Activated T-cell treated with anti-CD3 and anti-CD28 coated beads, Interleukin-2, amount 50 U/mL, for 24 hours (primary cell): ENCODE data around the gene SLC1A4.
"Not testable (repeated sequence)": the region's sequence is repeated elsewhere in the genome, so short reads cannot be mapped to it uniquely, and the experiment has no call there.

Experiments used
- DNase-seq: peaks from one replicate; pipeline ENCODE4 v3.0.0-alpha.2; 2020
- H3K27ac Mint-ChIP-seq: 2 replicates; pipeline ENCODE4 v1.8.0; 2020; ENCODE audit warnings: mild to moderate bottlenecking, mixed read lengths
- H3K27me3 Mint-ChIP-seq: 2 replicates; pipeline ENCODE4 v1.8.0; 2020; ENCODE audit warnings: mixed read lengths
- H3K36me3 Mint-ChIP-seq: 2 replicates; pipeline ENCODE4 v1.8.0; 2020; ENCODE audit warnings: low read depth, mixed read lengths
- H3K4me1 Mint-ChIP-seq: 2 replicates; pipeline ENCODE4 v1.8.0; 2020; ENCODE audit warnings: low read depth, mixed read lengths
- H3K4me3 Mint-ChIP-seq: 2 replicates; pipeline ENCODE4 v1.8.0; 2020; ENCODE audit warnings: mild to moderate bottlenecking, moderate library complexity, mixed read lengths
- H3K9me3 Mint-ChIP-seq: 2 replicates; pipeline ENCODE4 v1.8.0; 2020; ENCODE audit warnings: mixed read lengths

SLC1A4 gene

DNA sequence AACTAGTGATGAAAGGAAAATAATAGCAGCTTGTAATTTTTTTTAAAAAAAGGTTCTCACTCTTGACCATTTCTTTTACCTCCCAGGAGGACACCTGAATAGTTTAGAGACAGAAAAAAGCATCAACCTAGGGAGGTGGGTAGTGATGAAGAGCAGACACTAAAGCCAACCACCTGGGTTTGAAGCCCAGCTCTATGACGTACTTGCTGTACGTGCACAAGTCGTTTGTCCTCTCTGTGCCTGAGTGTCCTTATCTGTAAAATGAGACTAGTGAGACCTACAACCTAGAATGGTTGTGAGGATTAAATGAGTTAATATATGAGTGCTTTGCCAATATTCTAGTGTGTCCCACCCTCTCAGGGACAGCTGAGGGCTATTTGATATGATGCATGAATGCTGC lies 5.8 kb downstream of the SLC1A4 start:
- Mint-ChIP-seq H3K27ac (no peak overlapping the region), H3K4me1 (peaks cover 24% of the 10 kb centered on the region), H3K36me3 (peaks cover 18% of the 10 kb centered on the region), H3K9me3 (no peaks in the 10 kb centered on the region), H3K4me3 (no peak overlapping the region), H3K27me3 (peaks cover 16% of the 10 kb centered on the region)
- no peak for DNase-seq

DNA sequence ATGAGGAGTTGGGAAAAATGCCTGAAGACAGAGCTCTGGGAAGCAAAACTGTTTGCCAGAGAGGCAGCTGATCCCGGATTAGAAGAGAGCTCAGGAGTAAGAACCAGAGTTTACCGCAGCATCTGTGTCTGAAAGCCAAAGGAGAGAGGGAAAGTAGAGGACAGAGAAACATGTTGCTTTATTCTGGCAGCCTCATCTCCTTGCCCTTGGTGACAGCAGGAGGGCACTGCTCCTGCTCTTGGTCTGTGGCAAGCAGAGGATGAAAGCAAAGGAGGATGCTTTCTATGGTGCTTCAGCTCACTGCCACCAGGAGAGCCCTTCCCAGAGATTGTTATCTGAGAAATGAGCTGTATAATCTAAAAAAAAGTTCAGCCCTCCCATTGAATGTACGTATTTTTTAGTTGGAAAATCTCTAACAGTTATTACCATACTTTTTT lies 7.7 kb downstream of the SLC1A4 start:
- H3K9me3 Mint-ChIP-seq, result no peaks in the 10 kb centered on the region
- peaks cover 10% of the 10 kb centered on the region for H3K36me3 Mint-ChIP-seq
- H3K27me3 Mint-ChIP-seq, result peaks cover 4% of the 10 kb centered on the region
- no peak overlapping the region for H3K4me3 Mint-ChIP-seq
- no peak for DNase-seq
- H3K27ac Mint-ChIP-seq, result no peak overlapping the region
- peaks cover 12% of the 10 kb centered on the region for H3K4me1 Mint-ChIP-seq

DNA sequence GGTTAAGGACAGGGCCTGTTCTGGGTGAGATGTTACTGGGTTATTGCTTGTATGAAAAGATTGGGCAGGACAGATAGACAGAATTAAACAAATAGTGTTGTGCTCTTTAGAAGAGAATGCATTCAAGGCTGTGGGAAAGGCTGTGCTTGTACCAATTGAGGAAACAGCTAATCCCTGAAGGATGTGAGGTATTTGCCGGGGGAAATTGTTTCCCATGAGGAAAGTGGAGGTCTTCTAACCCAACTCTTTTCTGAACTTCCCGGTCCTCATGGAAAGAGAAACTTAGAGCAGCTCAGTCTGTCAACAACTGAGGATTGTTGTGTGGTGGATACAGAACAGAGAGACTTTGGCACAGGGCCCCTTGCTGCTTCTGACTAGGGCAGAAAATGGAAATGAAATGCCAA lies 9.5 kb downstream of the SLC1A4 start:
- Mint-ChIP-seq H3K27me3 (no peaks in the 10 kb centered on the region), H3K36me3 (peaks cover 11% of the 10 kb centered on the region), H3K4me3 (no peak overlapping the region), H3K4me1 (peaks cover 2% of the 10 kb centered on the region), H3K9me3 (no peaks in the 10 kb centered on the region), H3K27ac (no peak overlapping the region)
- no peak for DNase-seq

DNA sequence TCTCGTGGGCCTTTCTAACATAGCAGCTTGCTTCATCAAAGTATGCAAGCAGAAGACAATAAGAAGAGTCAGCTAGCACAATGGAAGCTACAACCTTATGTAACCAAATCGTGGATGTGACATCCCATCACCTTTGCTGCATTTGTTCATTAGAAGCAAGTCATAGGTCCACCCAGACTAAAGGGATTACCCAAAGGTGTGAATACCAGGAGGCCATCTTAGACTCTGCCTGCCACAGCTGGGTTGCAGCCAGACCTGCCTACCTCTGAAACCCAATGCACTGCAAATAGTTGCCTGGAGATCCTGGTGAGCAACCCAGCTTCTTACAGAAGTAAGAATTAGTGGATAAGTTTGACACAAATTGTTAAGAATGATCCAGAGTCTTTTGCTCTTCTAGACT lies 10.6 kb downstream of the SLC1A4 start:
- Mint-ChIP-seq H3K27ac (no peak overlapping the region), H3K27me3 (no peaks in the 10 kb centered on the region), H3K4me1 (no peaks in the 10 kb centered on the region), H3K9me3 (no peaks in the 10 kb centered on the region), H3K36me3 (peaks cover 13% of the 10 kb centered on the region), H3K4me3 (no peak overlapping the region)
- no peak for DNase-seq

DNA sequence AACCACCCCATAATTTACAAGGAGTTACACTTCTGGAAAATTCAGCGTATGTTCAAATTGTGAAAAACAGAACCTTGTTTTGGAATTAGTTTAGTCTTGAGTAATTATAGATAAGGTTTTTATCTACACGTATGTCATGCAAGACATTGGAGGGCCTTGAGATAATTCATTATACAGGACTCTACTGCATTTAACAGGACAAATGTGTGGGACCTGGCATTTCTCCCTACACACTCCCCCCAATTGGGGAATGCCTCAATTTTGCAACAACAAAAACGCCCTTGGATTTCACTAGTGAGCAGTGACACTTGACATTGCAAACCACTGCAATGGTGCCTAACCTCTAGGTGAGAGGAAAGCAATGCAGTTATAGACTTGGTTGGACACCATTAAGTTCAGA lies 11.4 kb downstream of the SLC1A4 start:
- H3K27ac Mint-ChIP-seq, result no peak overlapping the region
- no peaks in the 10 kb centered on the region for H3K27me3 Mint-ChIP-seq
- no peak for DNase-seq
- no peaks in the 10 kb centered on the region for H3K9me3 Mint-ChIP-seq
- H3K36me3 Mint-ChIP-seq, result peaks cover 22% of the 10 kb centered on the region
- no peak overlapping the region for H3K4me3 Mint-ChIP-seq
- no peaks in the 10 kb centered on the region for H3K4me1 Mint-ChIP-seq

DNA sequence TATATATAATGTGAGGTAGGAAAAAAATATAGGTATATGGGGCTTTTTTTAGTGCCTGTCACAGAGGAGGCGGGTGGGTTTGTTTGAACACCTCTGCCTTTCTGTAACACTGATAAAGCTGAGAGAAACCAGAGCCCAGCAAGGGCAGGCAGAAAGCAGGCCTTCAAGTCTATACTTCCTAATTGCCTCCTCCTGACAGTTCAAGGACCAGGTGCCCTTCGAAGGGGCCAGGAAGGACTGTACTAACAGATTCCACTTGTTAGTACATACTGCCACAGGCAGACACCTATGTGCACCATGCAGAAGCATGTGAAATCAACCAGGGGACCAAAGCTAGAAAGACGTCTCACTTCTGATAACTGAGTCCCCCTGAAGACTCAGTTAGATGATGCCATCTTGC lies 13.8 kb downstream of the SLC1A4 start:
- no peak overlapping the region for H3K4me3 Mint-ChIP-seq
- H3K9me3 Mint-ChIP-seq, result no peaks in the 10 kb centered on the region
- no peaks in the 10 kb centered on the region for H3K27me3 Mint-ChIP-seq
- no peak for DNase-seq
- H3K27ac Mint-ChIP-seq, result no peak overlapping the region
- peaks cover 23% of the 10 kb centered on the region for H3K36me3 Mint-ChIP-seq
- peaks cover 3% of the 10 kb centered on the region for H3K4me1 Mint-ChIP-seq

DNA sequence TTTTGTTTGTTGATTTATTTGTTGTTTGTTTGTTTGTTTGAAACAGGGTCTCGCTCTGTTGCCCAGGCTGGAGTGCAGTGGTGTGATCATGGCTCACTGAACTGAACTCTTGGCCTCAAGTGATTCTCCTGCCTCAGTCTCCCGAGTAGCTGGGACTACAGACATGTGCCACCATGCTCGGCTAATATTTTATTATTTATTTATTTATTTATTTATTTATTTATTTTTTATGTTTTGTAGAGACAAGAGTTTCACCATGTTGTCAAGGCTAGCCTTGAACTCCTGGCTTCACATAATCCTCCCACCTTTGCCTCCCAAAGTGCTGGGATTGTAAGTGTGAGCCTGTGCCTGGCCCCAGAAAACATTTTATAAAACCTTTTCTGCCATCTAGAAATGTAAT lies 15.0 kb downstream of the SLC1A4 start:
- not testable (repeated sequence) for H3K27ac Mint-ChIP-seq, H3K4me3 Mint-ChIP-seq, DNase-seq, H3K27me3 Mint-ChIP-seq, H3K9me3 Mint-ChIP-seq, H3K4me1 Mint-ChIP-seq
- H3K36me3 Mint-ChIP-seq, result peaks cover 25% of the 10 kb centered on the region

DNA sequence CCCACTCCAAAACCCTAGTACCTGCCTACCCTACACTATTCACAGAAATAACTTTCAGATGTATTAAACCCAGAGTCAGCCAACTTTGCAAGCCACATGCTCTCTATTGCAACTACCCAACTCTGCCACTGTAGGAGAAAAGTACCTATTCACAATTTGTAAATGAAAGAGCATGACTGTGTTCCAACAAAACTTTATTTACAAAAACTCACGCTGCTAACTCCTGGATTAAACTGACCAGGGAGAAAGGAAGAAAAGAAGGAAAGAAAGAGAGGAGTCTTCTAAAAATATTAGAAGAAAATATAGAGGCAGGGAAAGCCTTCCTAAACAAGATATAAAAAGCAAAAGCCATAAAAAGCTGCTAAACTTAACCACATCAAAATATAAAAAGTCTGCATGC lies 24.6 kb downstream of the SLC1A4 start:
- no peak overlapping the region for H3K27ac Mint-ChIP-seq
- peaks cover 56% of the 10 kb centered on the region for H3K36me3 Mint-ChIP-seq
- H3K4me3 Mint-ChIP-seq, result no peak overlapping the region
- no peaks in the 10 kb centered on the region for H3K4me1 Mint-ChIP-seq
- DNase-seq, result no peak
- H3K9me3 Mint-ChIP-seq, result no peaks in the 10 kb centered on the region
- no peaks in the 10 kb centered on the region for H3K27me3 Mint-ChIP-seq

DNA sequence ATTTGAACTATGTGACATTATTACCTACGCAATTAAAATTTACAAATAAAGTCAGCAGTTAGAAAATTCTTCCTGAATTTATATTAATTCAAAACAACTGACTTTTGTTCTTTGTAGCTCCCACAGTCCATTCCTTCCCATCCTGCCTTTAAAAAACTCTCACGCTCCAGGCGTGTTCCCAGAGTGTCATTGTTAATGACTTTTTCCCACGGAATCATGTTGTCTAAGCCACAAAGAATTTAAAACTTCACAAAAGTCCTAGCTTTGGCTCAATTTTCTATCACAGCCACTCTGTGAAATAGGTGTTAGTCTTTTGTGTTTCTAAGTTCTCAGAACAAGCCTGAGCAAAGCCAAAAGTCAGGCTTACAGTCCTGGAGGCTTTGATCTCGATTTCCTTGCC lies 26.5 kb downstream of the SLC1A4 start:
- Mint-ChIP-seq H3K4me3 (no peak overlapping the region), H3K4me1 (no peaks in the 10 kb centered on the region), H3K9me3 (no peaks in the 10 kb centered on the region), H3K27ac (no peak overlapping the region), H3K36me3 (peaks cover 70% of the 10 kb centered on the region), H3K27me3 (no peaks in the 10 kb centered on the region)
- DNase-seq, result no peak

DNA sequence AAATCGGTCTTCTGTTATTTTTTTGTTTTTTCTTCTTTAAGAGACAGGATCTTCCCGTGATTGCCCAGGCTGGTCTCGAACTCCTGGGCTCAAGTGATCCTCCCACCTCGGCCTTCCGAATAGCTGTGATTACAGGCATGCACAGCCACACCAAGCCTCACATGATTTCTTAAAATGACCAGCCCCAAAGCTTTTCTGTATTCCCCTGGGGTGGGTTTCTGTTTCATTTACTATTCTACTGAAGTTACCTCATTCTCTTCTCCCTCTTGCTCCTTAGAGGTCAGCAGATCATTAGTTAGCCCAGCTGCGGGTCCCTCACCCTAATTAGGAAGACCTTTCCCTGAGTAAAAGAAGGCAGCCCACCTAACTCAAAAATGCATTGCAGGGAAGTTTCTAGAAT lies 27.6 kb downstream of the SLC1A4 start:
- H3K27me3 Mint-ChIP-seq, result no peaks in the 10 kb centered on the region
- no peak overlapping the region for H3K4me3 Mint-ChIP-seq
- H3K36me3 Mint-ChIP-seq, result peaks cover 73% of the 10 kb centered on the region
- no peaks in the 10 kb centered on the region for H3K4me1 Mint-ChIP-seq
- H3K9me3 Mint-ChIP-seq, result no peaks in the 10 kb centered on the region
- H3K27ac Mint-ChIP-seq, result no peak overlapping the region
- DNase-seq, result no peak

DNA sequence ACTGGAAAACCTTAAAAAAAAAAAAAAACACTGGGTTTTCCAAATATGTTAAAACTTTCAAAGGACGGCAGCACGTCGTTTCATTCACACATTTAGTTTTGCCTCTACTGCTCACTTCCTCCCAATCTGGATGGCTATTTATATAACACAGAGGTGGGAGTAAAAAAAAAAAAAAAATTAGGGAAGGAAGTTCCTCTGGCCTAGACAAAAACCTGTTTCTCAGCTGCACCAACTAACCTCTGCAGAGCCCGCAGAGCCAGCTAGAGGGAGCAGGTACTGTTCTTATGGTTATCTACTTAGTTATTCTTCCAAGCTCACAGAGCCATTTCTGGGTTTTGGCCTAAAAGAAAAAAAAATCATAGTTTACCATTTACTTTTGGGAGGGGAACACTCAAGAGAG lies 28.1 kb downstream of the SLC1A4 start:
- H3K4me1 Mint-ChIP-seq, result no peaks in the 10 kb centered on the region
- no peak overlapping the region for H3K27ac Mint-ChIP-seq
- H3K9me3 Mint-ChIP-seq, result no peaks in the 10 kb centered on the region
- peaks cover 76% of the 10 kb centered on the region for H3K36me3 Mint-ChIP-seq
- no peak for DNase-seq
- no peaks in the 10 kb centered on the region for H3K27me3 Mint-ChIP-seq
- no peak overlapping the region for H3K4me3 Mint-ChIP-seq

DNA sequence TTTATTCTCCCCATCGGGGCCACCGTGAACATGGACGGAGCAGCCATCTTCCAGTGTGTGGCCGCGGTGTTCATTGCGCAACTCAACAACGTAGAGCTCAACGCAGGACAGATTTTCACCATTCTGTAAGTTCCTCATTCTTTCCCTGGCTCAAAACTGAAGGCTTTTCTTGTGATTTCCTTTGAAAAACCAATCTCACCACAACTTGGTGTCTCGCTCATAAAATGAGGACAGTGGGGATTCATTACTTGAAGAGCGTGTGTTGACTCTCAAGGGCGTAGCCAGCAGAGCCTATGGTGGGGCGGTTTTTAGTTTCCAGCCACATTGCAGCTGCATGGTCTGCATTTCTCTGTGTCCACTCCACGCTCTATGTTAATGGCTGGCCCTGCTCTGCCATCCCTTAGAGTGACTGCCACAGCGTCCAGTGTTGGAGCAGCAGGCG lies 29.0 kb downstream of the SLC1A4 start:
- Mint-ChIP-seq H3K36me3 (peaks cover 79% of the 10 kb centered on the region), H3K4me1 (no peaks in the 10 kb centered on the region), H3K27me3 (no peaks in the 10 kb centered on the region), H3K4me3 (no peak overlapping the region), H3K27ac (no peak overlapping the region), H3K9me3 (no peaks in the 10 kb centered on the region)
- DNase-seq, result no peak

DNA sequence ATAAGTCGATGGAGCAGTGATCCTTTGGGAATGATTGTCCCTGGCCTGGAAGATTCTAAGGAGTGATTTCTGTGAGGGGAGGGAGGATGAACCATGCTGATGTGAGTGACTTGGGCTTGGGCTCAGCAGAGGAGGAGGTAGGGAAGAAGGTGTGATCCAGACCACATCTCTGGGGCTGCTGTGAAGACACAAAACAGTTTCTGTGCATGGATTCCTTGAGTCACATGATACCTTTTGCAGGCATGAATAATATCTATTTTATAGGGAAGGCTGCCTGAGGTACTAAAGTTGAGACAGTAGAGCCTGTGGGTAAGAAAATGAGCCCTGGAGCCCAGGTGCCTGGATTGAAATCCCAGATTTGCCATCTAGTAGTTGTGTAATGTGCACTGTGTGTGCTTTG lies 29.8 kb downstream of the SLC1A4 start:
- H3K27ac Mint-ChIP-seq, result no peak overlapping the region
- peaks cover 78% of the 10 kb centered on the region for H3K36me3 Mint-ChIP-seq
- DNase-seq, result no peak
- H3K9me3 Mint-ChIP-seq, result no peaks in the 10 kb centered on the region
- H3K4me3 Mint-ChIP-seq, result no peak overlapping the region
- H3K27me3 Mint-ChIP-seq, result no peaks in the 10 kb centered on the region
- no peaks in the 10 kb centered on the region for H3K4me1 Mint-ChIP-seq

DNA sequence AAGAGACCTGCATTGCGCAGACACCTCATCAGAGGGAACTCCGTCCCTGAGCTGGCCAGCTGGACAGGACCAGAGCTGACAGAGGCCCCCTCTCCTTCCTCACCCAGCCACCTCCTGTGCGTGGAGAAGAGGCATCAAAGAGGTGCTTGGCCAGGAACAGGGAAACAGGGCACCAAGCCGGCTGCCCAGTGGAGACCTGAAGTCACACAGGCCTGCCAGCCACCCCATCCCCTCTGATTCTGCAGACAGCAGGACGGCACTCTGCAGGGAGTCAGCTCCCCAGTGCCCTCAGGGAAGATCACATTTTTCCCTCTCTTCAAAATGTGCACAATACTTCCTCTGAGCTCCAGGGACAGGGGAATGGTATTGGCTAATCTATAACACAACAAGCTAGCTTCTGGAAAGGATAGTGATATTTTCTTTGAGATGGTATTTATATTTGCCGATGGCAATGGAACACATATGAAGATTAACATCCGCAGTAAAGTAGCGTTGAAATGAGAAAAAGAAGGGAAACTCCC lies 30.5 kb downstream of the SLC1A4 start:
- no peaks in the 10 kb centered on the region for H3K27me3 Mint-ChIP-seq
- no peak overlapping the region for H3K4me3 Mint-ChIP-seq
- no peak overlapping the region for H3K27ac Mint-ChIP-seq
- no peaks in the 10 kb centered on the region for H3K4me1 Mint-ChIP-seq
- no peaks in the 10 kb centered on the region for H3K9me3 Mint-ChIP-seq
- H3K36me3 Mint-ChIP-seq, result peaks cover 78% of the 10 kb centered on the region
- no peak for DNase-seq

DNA sequence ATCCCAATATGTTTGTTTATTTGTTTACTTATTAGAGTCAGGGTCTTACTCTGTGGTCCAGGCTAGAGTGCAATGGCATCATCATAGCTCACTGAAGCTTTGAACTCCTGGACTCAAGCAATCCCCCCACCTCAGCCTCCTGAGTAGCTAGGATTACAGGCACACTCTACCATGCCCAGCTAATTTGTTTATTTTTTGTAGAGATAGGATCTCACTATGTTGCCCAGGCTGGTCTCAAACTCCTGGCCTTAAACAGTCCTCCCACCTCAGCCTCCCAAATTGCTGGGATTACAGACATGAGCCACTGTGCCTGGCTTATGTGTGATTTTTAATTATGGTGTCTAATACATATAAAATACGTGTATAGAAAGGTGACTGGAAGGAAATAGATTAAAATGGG lies 31.1 kb downstream of the SLC1A4 start:
- H3K36me3 Mint-ChIP-seq, result peaks cover 73% of the 10 kb centered on the region
- H3K27ac Mint-ChIP-seq, H3K4me1 Mint-ChIP-seq, H3K4me3 Mint-ChIP-seq, H3K9me3 Mint-ChIP-seq, DNase-seq, H3K27me3 Mint-ChIP-seq: not testable (repeated sequence)

DNA sequence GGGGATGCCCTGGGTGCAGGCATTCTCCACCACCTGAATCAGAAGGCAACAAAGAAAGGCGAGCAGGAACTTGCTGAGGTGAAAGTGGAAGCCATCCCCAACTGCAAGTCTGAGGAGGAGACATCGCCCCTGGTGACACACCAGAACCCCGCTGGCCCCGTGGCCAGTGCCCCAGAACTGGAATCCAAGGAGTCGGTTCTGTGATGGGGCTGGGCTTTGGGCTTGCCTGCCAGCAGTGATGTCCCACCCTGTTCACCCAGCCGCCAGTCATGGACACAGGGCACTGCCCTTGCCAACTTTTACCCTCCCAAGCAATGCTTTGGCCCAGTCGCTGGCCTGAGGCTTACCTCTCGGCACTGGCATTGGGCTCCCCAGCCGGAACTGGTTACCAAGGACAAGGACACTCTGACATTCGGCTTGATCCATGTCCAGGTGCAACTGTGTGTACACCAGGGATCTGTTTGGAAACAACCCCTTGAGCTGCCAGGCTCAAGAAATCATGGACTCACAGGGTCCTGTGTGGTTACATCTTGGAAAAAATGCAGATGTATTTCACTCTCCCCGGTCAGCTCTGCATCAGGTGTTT lies 31.8 kb downstream of the SLC1A4 start:
- Mint-ChIP-seq H3K4me1 (peaks cover 4% of the 10 kb centered on the region), H3K36me3 (peaks cover 70% of the 10 kb centered on the region), H3K27me3 (no peaks in the 10 kb centered on the region), H3K4me3 (no peak overlapping the region), H3K27ac (no peak overlapping the region), H3K9me3 (no peaks in the 10 kb centered on the region)
- DNase-seq, result no peak
